Measurements from ENCODE around the gene RIBC1.

The RIBC1 gene

DNA sequence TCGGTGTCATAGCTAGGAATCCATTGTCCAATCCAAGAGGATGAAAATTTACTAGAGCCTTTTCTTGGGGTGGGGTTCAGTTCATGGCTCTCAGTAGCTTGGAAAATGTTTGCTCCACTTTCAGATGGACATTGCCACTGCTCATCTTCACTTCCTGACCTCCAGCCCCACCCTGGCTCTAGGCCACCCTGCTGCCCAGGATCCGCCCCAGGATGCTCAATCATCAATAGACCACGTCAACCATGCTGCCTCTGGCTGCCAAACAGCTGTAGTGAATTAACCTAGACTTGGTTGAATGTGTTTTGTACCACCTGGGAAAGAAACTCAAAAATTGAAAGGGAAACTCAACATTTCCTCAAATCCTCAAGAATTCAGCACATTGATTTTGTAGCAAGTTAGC, 48.7 kb downstream of the RIBC1 start (continued):
- TF ChIP-seq ZNF792 (tag by site-specific recombination; IDR thresholded peaks at IDR 0.05) = no peak
- TF ChIP-seq WT1 (tag by site-specific recombination; IDR thresholded peaks at IDR 0.05) = no peak
- TF ChIP-seq ZNF433 (tag by site-specific recombination; IDR thresholded peaks at IDR 0.05; ENCODE audit: low read depth) = no peak
- no peak for TF ChIP-seq ZNF366 (tag by site-specific recombination; conservative IDR thresholded peaks at IDR 0.05)

DNA sequence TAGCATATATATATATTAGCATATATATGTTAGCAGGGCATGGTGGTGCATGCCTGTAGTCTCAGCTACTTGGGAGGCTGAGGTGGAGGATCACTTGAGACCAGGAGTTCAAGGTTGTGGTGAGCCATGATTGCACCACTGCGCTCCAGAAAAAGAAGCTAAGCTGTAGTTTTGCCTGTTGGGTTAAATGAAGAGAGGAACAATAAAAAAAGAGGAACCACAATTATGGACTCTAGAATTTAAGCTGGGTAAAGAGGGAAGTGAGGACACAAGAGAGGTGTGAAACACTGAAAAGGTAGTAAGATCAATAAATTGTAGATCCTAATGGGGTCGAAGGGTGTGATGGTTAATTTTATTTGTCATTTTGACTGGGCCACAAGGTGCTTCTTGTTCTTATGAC, 52.0 kb downstream of the RIBC1 start:
- H3K36me3 ChIP-seq (ENCODE audit: control insufficient read depth in 2 of 2, insufficient read depth in 1 of 2, low read length in 2 of 2) = no peaks in the 10 kb centered on the region
- no peak for TF ChIP-seq HOXD13 (CRISPR knock-in tag; IDR thresholded peaks at IDR 0.05; ENCODE audit: borderline replicate concordance)
- no peak for TF ChIP-seq GFI1B (tag by site-specific recombination; IDR thresholded peaks at IDR 0.05)
- TF ChIP-seq ZNF37A (tag by site-specific recombination; IDR thresholded peaks at IDR 0.05) = no peak
- no peak for TF ChIP-seq ZNF747 (tag by site-specific recombination; IDR thresholded peaks at IDR 0.05)
- no peaks in the 10 kb centered on the region for H3K4me1 ChIP-seq (ENCODE audit: control insufficient read depth, insufficient read depth, low read length)
- no peaks in the 10 kb centered on the region for H3K9me3 ChIP-seq (ENCODE audit: control insufficient read depth, insufficient read depth, low read depth, low read length)
- CTCF ChIA-PET = interaction anchor here (0.5 to 9.9 kb wide), 3 partner anchors 8 to 179 kb away, joined by 3 to 203 read pairs (median 4); no protein-coding TSS in a partner anchor
- H3K27ac ChIP-seq (ENCODE audit: extremely low read depth, low read depth, low read length) = no peak overlapping the region
- POLR2A ChIA-PET = interaction anchor here (1.2 kb wide), 1 partner anchor 53 kb away, joined by 3 read pairs; no protein-coding TSS in a partner anchor
- H3K4me3 ChIP-seq (ENCODE audit: low read depth, low read length) = no peak overlapping the region

DNA sequence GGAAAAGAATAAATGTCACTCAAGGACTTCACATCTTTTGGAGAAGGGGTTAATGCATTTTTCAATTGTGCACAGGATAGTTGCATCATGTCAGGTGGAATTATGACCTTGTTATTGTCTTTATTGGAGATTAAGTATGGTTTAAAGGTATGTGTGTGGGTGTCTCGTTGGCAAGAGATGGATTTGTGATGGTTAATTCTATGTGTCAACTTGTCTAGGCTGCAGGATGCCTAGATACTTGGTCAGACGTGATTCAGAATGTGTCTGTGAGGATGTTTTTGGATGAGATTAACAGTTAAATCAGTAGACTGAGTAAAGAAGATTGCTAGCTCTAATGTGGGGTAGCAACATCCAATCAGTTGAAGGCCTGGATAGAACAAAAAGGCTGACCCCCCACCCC, 53.7 kb downstream of the RIBC1 start:
- ChIA-PET CTCF (interaction anchor here (0.6 to 9.9 kb wide), 2 partner anchors 161 to 236 kb away, joined by 4 to 203 read pairs; no protein-coding TSS in a partner anchor), POLR2A (no interaction called here)
- Histone ChIP-seq H3K27ac (ENCODE audit: extremely low read depth, low read depth, low read length) (no peak overlapping the region), H3K36me3 (ENCODE audit: control insufficient read depth in 2 of 2, insufficient read depth in 1 of 2, low read length in 2 of 2) (no peaks in the 10 kb centered on the region), H3K4me3 (ENCODE audit: low read depth, low read length) (no peak overlapping the region), H3K9me3 (ENCODE audit: control insufficient read depth, insufficient read depth, low read depth, low read length) (no peaks in the 10 kb centered on the region), H3K4me1 (ENCODE audit: control insufficient read depth, insufficient read depth, low read length) (no peaks in the 10 kb centered on the region)
- TF ChIP-seq, protein P1, sequence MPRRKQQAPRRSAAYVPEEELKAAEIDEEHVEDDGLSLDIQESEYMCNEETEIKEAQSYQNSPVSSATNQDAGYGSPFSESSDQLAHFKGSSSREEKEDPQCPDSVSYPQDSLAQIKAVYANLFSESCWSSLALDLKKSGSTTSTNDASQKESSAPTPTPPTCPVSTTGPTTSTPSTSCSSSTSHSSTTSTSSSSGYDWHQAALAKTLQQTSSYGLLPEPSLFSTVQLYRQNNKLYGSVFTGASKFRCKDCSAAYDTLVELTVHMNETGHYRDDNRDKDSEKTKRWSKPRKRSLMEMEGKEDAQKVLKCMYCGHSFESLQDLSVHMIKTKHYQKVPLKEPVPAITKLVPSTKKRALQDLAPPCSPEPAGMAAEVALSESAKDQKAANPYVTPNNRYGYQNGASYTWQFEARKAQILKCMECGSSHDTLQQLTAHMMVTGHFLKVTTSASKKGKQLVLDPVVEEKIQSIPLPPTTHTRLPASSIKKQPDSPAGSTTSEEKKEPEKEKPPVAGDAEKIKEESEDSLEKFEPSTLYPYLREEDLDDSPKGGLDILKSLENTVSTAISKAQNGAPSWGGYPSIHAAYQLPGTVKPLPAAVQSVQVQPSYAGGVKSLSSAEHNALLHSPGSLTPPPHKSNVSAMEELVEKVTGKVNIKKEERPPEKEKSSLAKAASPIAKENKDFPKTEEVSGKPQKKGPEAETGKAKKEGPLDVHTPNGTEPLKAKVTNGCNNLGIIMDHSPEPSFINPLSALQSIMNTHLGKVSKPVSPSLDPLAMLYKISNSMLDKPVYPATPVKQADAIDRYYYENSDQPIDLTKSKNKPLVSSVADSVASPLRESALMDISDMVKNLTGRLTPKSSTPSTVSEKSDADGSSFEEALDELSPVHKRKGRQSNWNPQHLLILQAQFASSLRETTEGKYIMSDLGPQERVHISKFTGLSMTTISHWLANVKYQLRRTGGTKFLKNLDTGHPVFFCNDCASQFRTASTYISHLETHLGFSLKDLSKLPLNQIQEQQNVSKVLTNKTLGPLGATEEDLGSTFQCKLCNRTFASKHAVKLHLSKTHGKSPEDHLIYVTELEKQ (tag by site-specific recombination; IDR thresholded peaks at IDR 0.05; ENCODE audit: borderline replicate concordance) = no peak
- TF ChIP-seq ZBTB17 (tag by site-specific recombination; IDR thresholded peaks at IDR 0.05) (no peak), KLF16 (tag by site-specific recombination; IDR thresholded peaks at IDR 0.05) (no peak), ZNF114 (tag by site-specific recombination; IDR thresholded peaks at IDR 0.05) (no peak), ZNF610 (tag by site-specific recombination; IDR thresholded peaks at IDR 0.05; ENCODE audit: borderline replicate concordance) (no peak)

DNA sequence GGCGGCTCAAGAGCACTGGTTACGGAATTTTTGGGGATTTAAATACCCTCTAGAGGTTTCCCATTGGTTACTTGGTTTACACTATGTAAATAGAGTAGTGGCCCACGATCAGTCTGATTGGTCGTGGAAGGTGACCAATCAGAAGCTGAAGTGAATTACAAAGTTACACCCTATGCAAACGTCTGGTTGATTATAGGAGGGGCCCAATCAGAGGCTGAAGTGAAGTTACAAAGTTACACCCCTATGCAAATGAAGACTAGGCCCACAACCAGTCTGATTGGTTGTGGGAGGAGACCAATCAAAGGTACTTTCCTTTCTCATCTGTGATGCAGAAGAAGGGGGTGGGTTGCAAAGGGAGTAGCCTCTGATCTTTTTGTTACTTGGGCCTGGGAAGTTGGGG, 56.6 kb downstream of the RIBC1 start:
- Histone ChIP-seq H3K4me3 (ENCODE audit: low read depth, low read length) (no peak overlapping the region), H3K36me3 (ENCODE audit: control insufficient read depth in 2 of 2, insufficient read depth in 1 of 2, low read length in 2 of 2) (no peaks in the 10 kb centered on the region), H3K4me1 (ENCODE audit: control insufficient read depth, insufficient read depth, low read length) (no peaks in the 10 kb centered on the region), H3K9me3 (ENCODE audit: control insufficient read depth, insufficient read depth, low read depth, low read length) (no peaks in the 10 kb centered on the region), H3K27ac (ENCODE audit: extremely low read depth, low read depth, low read length) (no peak overlapping the region)
- CTCF ChIA-PET = interaction anchor here (0.6 to 9.9 kb wide), 7 partner anchors 8 to 210 kb away, joined by 3 to 203 read pairs (median 3); partner anchors contain the start of gene IQSEC2
- TF ChIP-seq ZBTB20 (tag by site-specific recombination; IDR thresholded peaks at IDR 0.05) (no peak), PRDM1 (tag by site-specific recombination; IDR thresholded peaks at IDR 0.05) (no peak), ZNF785 (tag by site-specific recombination; IDR thresholded peaks at IDR 0.05) (no peak), ZNF292 (tag by site-specific recombination; IDR thresholded peaks at IDR 0.05; ENCODE audit: borderline replicate concordance, low read depth) (no peak), SALL2 (tag by site-specific recombination; IDR thresholded peaks at IDR 0.05; ENCODE audit: borderline replicate concordance) (no peak), HOXC10 (CRISPR knock-in tag; IDR thresholded peaks at IDR 0.05) (no peak)
- POLR2A ChIA-PET = no interaction called here

Measured in HEK293 (cell line).